Hepatocyte (in vitro differentiated cells): ENCODE measurements around the gene SLC44A3.

Source experiments
- CTCF ChIP-seq: fragments of 200-600 bp; sonication (generic); IDR thresholded peaks from 2 replicates; pipeline ENCODE4 v1.5.1; 2016; ENCODE audit warnings: antibody characterized with exemption, mild to moderate bottlenecking; ENCODE audit not compliant: poor library complexity
- EZH2 ChIP-seq: fragments of 200-600 bp; sonication (generic); IDR thresholded peaks from 2 replicates; pipeline ENCODE4 v1.6.1; 2016; ENCODE audit warnings: antibody characterized with exemption, mild to moderate bottlenecking, borderline replicate concordance

DNA sequence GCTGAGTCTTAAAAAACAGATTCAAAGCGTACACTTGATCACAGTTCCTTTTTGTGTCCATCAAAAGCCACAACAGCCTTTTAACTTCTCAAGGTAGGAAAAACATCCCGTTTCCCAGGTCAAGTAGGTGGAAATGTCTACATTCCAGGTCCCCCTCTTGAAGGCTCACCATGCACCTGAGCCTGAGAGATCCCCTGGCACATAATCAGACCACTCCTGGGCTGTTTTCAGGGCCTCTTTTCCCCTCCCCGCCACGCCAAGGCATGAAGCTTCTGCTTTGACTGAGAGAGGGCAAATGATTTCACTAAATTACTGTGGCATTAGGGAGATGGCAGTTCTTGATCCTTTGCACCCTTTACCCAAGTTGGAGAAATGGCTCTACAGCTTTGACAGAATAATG, 85.0 kb downstream of the SLC44A3 start:
- TF ChIP-seq CTCF (no peak), EZH2 (no peak)
